DND-41 (cell line): ENCODE results near the gene LTB4R2.

Experiments
- ATAC-seq: fragments of 200-7000 bp; cut with Tn5 transposase; 3 replicates; pipeline ENCODE4 v1.9.1; 2021; ENCODE audit warnings: low read depth; ENCODE audit not compliant: insufficient read depth
- DNase-seq: peaks from one replicate; pipeline ENCODE4 v3.0.0-alpha.2; 2020
- H2AFZ ChIP-seq: 2 replicates; pipeline ENCODE4 v1.6.0; 2012; ENCODE audit warnings: low read depth, low read length
- H3K27ac ChIP-seq: 2 replicates; pipeline ENCODE4 v1.5.1; 2012; ENCODE audit warnings: low read length, inconsistent platforms
- H3K27me3 ChIP-seq: fragments of 200-600 bp; sonication (generic); 2 replicates; pipeline ENCODE4 v1.6.0; 2012; ENCODE audit warnings: low read length, mild to moderate bottlenecking, inconsistent platforms; ENCODE audit not compliant: insufficient read depth, poor library complexity
- H3K36me3 ChIP-seq: 2 replicates; pipeline ENCODE4 v1.5.1; 2012; ENCODE audit warnings: low read length, inconsistent platforms; ENCODE audit not compliant: insufficient read depth
- H3K4me1 ChIP-seq: 2 replicates; pipeline ENCODE4 v1.5.1; 2012; ENCODE audit warnings: mild to moderate bottlenecking, low read length; ENCODE audit not compliant: insufficient read depth
- H3K4me2 ChIP-seq: 2 replicates; pipeline ENCODE4 v1.6.0; 2012; ENCODE audit warnings: mild to moderate bottlenecking, moderate library complexity, low read length, inconsistent platforms; ENCODE audit not compliant: insufficient read depth
- H3K4me3 ChIP-seq, 2 experiments: fragments of 200-600 bp in 1 of 2; shearing (Covaris generic) in 1 of 2; 2 replicates each; pipeline ENCODE4 v1.5.1; 2012 to 2016; ENCODE audit warnings: inconsistent platforms in 2 of 2, low read length in 2 of 2, mild to moderate bottlenecking in 2 of 2, low read depth in 1 of 2, moderate library complexity in 1 of 2
- H3K79me2 ChIP-seq: 2 replicates; pipeline ENCODE4 v1.6.0; 2012; ENCODE audit warnings: low read length, inconsistent platforms; ENCODE audit not compliant: insufficient read depth
- H3K9ac ChIP-seq: 2 replicates; pipeline ENCODE4 v1.6.0; 2012; ENCODE audit warnings: low read depth, mild to moderate bottlenecking, inconsistent platforms, low read length, moderate library complexity
- H3K9me3 ChIP-seq: 2 replicates; pipeline ENCODE4 v1.5.1; 2012; ENCODE audit warnings: low read length, moderate library complexity, mild to moderate bottlenecking, inconsistent platforms; ENCODE audit not compliant: insufficient read depth, severe bottlenecking
- H4K20me1 ChIP-seq: 2 replicates; pipeline ENCODE4 v1.6.0; 2012; ENCODE audit warnings: low read length; ENCODE audit not compliant: insufficient read depth
- EZH2 ChIP-seq: IDR thresholded peaks from 3 replicates; pipeline ENCODE4 v1.6.1; 2012; ENCODE audit warnings: borderline replicate concordance, low read depth, mild to moderate bottlenecking, moderate library complexity, low read length, inconsistent platforms; ENCODE audit not compliant: severe bottlenecking
- TF ChIP-seq, protein P1 (sequence below): IDR thresholded peaks from 2 replicates; pipeline ENCODE4 v1.5.1; 2012; ENCODE audit warnings: borderline replicate concordance, low read length, moderate library complexity, mild to moderate bottlenecking; ENCODE audit not compliant: poor library complexity, severe bottlenecking; ENCODE audit errors: extremely low read depth

Gene LTB4R2

DNA sequence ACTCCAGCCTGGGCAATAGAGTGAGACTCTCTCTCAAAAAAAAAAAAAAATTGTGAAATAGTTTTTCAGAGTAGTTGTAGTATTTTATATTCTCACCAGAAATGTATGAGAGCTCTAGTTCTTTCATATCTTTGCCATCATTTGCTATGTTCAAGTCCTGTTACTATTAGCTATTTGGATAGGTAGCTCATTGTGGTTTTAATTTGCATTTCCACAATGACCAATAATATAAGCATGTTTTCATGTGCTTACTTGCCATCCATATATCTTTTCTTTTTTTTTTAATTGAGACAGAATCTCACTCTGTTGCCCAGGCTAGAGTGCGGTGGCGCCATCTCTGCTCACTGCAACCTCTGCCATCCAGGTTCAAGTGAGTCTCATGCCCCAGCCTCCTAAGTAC, 38.2 kb downstream of the LTB4R2 start:
- H3K9ac ChIP-seq, result no peak overlapping the region
- no peak for TF ChIP-seq EZH2
- TF ChIP-seq, protein P1, sequence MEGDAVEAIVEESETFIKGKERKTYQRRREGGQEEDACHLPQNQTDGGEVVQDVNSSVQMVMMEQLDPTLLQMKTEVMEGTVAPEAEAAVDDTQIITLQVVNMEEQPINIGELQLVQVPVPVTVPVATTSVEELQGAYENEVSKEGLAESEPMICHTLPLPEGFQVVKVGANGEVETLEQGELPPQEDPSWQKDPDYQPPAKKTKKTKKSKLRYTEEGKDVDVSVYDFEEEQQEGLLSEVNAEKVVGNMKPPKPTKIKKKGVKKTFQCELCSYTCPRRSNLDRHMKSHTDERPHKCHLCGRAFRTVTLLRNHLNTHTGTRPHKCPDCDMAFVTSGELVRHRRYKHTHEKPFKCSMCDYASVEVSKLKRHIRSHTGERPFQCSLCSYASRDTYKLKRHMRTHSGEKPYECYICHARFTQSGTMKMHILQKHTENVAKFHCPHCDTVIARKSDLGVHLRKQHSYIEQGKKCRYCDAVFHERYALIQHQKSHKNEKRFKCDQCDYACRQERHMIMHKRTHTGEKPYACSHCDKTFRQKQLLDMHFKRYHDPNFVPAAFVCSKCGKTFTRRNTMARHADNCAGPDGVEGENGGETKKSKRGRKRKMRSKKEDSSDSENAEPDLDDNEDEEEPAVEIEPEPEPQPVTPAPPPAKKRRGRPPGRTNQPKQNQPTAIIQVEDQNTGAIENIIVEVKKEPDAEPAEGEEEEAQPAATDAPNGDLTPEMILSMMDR, result no peak
- H3K4me3 ChIP-seq, result no peak overlapping the region
- DNase-seq, result no peak
- H3K27me3 ChIP-seq, result peaks cover 16% of the 10 kb centered on the region
- no peak overlapping the region for H2AFZ ChIP-seq
- H3K9me3 ChIP-seq, result no peaks in the 10 kb centered on the region
- H3K4me1 ChIP-seq, result no peaks in the 10 kb centered on the region
- H3K27ac ChIP-seq, result no peak overlapping the region
- no peaks in the 10 kb centered on the region for H3K79me2 ChIP-seq
- no peak for ATAC-seq
- H3K4me2 ChIP-seq, result no peak overlapping the region
- no peaks in the 10 kb centered on the region for H4K20me1 ChIP-seq
- no peaks in the 10 kb centered on the region for H3K36me3 ChIP-seq

- no peaks in the 10 kb centered on the region for H3K9me3 ChIP-seq
- peaks cover 16% of the 10 kb centered on the region for H3K27me3 ChIP-seq
- no peaks in the 10 kb centered on the region for H3K36me3 ChIP-seq
- no peaks in the 10 kb centered on the region for H3K4me1 ChIP-seq
- H3K79me2 ChIP-seq, result no peaks in the 10 kb centered on the region
- ATAC-seq (no peak), DNase-seq (no peak)
- no peak overlapping the region for H3K4me2 ChIP-seq
- no peak overlapping the region for H3K9ac ChIP-seq
- H2AFZ ChIP-seq, result no peak overlapping the region
- H4K20me1 ChIP-seq, result no peaks in the 10 kb centered on the region
- TF ChIP-seq EZH2, result no peak
- TF ChIP-seq, protein P1, result no peak
- H3K4me3 ChIP-seq, result no peak overlapping the region
- H3K27ac ChIP-seq, result no peak overlapping the region
Measured at GRCh38 chr14:24349742-24350141, 39.8 kb downstream of the LTB4R2 start.

GRCh38 chr14:24351517-24351916, 41.6 kb downstream of the LTB4R2 start:
- H3K36me3 ChIP-seq, result no peaks in the 10 kb centered on the region
- no peaks in the 10 kb centered on the region for H3K9me3 ChIP-seq
- DNase-seq, result no peak
- no peak overlapping the region for H3K4me2 ChIP-seq
- H3K27ac ChIP-seq, result no peak overlapping the region
- H3K9ac ChIP-seq, result no peak overlapping the region
- H3K79me2 ChIP-seq, result no peaks in the 10 kb centered on the region
- no peak overlapping the region for H2AFZ ChIP-seq
- no peak overlapping the region for H3K4me3 ChIP-seq
- TF ChIP-seq EZH2, result no peak
- TF ChIP-seq, protein P1, result no peak
- H3K4me1 ChIP-seq, result no peaks in the 10 kb centered on the region
- ATAC-seq, result no peak
- H4K20me1 ChIP-seq, result no peaks in the 10 kb centered on the region
- peaks cover 15% of the 10 kb centered on the region for H3K27me3 ChIP-seq
